Activated CD4-positive, alpha-beta T cell treated with anti-CD3 and anti-CD28 coated beads, Interleukin-2, amount 50 U/mL, for 48 hours (primary cell): ENCODE measurements around the gene HMG20B.

Experiments
- DNase-seq, 2 experiments: peaks; one replicate each; pipeline ENCODE4 v3.0.0-alpha.2; 2020

Gene HMG20B

DNA sequence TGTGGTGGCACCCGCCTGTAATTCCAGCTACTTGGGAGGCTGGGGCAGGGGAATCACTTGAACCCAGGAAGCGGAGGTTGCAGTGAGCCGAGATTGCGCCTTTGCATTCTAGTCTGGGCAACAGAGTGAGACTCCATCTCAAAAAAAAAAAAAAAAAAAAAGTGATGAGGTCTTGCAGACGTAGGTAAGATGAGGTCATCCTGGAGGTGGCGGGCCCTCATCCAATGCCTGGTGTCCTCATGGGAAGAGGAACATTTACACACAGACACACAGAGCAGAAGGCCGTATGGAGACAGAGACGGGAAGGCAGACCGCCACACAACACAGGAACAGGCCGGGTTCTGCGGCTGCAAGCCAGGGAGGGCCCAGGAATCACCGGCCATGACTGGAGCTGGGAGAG, 49.5 kb downstream of the HMG20B start:
- no peak for DNase-seq

- DNase-seq, result no peak
Measured at GRCh38 chr19:3623716-3624115, 51.0 kb downstream of the HMG20B start.

GRCh38 chr19:3625996-3626472, 53.3 kb downstream of the HMG20B start:
- DNase-seq, result no peak

GRCh38 chr19:3626473-3627350, 54.0 kb downstream of the HMG20B start, which contains the start of gene CACTIN:
CACTIN (minus strand) TSS chr19:3626790; CDS start chr19:3626762, 28 bp downstream.
- peak; percentile 99 to 100 for DNase-seq

- DNase-seq, result no peak
Measured at GRCh38 chr19:3627351-3627723, 54.6 kb downstream of the HMG20B start.
